GM06990 (cell line): Measurements from ENCODE around the gene EPHB6.

Experiments used
- DNase-seq: peaks from one replicate; pipeline ENCODE4 v3.0.0-alpha.2; 2011; ENCODE audit not compliant: insufficient read length; ENCODE audit errors: extremely low read depth
- H3K27me3 ChIP-seq: replicated peaks from 2 replicates; pipeline ENCODE4 v1.6.0; 2011; ENCODE audit warnings: low read length; ENCODE audit not compliant: control insufficient read depth, insufficient read depth
- H3K36me3 ChIP-seq: 2 replicates; pipeline ENCODE4 v1.5.1; 2011; ENCODE audit warnings: low read length; ENCODE audit not compliant: control insufficient read depth, insufficient read depth
- H3K4me3 ChIP-seq: replicated peaks from 2 replicates; pipeline ENCODE4 v1.5.1; 2011; ENCODE audit warnings: low read depth, mild to moderate bottlenecking, control low read depth, low read length
- CTCF ChIP-seq: IDR thresholded peaks from 2 replicates; pipeline ENCODE4 v1.5.1; 2011; ENCODE audit warnings: low read length, control low read depth, mild to moderate bottlenecking, inconsistent platforms; ENCODE audit not compliant: insufficient read depth, poor library complexity, severe bottlenecking

Gene EPHB6

GRCh38 chr7:142896741-142897379, 42.0 kb downstream of the EPHB6 start:
- no peak for TF ChIP-seq CTCF
- Histone ChIP-seq H3K27me3 (no peaks in the 10 kb centered on the region; the same call in none of the 2 replicates), H3K4me3 (no peak overlapping the region), H3K36me3 (no peaks in the 10 kb centered on the region)
- no peak for DNase-seq

- Histone ChIP-seq H3K27me3 (no peaks in the 10 kb centered on the region; the same call in none of the 2 replicates), H3K4me3 (no peak overlapping the region), H3K36me3 (no peaks in the 10 kb centered on the region)
- TF ChIP-seq CTCF = no peak
- DNase-seq = no peak
Observed at GRCh38 chr7:142897691-142898090, 42.8 kb downstream of the EPHB6 start.

- DNase-seq = no peak
Observed at GRCh38 chr7:142898377-142899170, 43.7 kb downstream of the EPHB6 start.

GRCh38 chr7:142899661-142900060, 44.8 kb downstream of the EPHB6 start:
- no peak for DNase-seq
- Histone ChIP-seq H3K4me3 (no peak overlapping the region), H3K27me3 (no peaks in the 10 kb centered on the region; the same call in 1 of the 2 replicates), H3K36me3 (no peaks in the 10 kb centered on the region)
- TF ChIP-seq CTCF = no peak

More at GRCh38 chr7:142898377-142899170, 43.7 kb downstream of the EPHB6 start:
- H3K4me3 ChIP-seq = no peak overlapping the region
- H3K36me3 ChIP-seq = no peaks in the 10 kb centered on the region
- H3K27me3 ChIP-seq = no peaks in the 10 kb centered on the region; the same call in none of the 2 replicates
- TF ChIP-seq CTCF = no peak

- Histone ChIP-seq H3K4me3 (no peak overlapping the region), H3K36me3 (no peaks in the 10 kb centered on the region), H3K27me3 (no peaks in the 10 kb centered on the region; the same call in 1 of the 2 replicates)
- DNase-seq = no peak
- TF ChIP-seq CTCF = no peak
Observed at GRCh38 chr7:142901426-142902259, 46.8 kb downstream of the EPHB6 start.
